ENCODE data around the gene FNIP1. TPM values are rescaled to one million over a fixed set of nuclear protein-coding genes. Genes with fewer than 3 reads are reported as not detected.
"Not testable (repeated sequence)": the region's sequence is repeated elsewhere in the genome, so short reads cannot be mapped to it uniquely, and the experiment has no call there.

FNIP1 gene
- total and polyA plus RNA-seq, 2 experiments from 2014 or later, result 8.2 to 27.9 TPM

DNA sequence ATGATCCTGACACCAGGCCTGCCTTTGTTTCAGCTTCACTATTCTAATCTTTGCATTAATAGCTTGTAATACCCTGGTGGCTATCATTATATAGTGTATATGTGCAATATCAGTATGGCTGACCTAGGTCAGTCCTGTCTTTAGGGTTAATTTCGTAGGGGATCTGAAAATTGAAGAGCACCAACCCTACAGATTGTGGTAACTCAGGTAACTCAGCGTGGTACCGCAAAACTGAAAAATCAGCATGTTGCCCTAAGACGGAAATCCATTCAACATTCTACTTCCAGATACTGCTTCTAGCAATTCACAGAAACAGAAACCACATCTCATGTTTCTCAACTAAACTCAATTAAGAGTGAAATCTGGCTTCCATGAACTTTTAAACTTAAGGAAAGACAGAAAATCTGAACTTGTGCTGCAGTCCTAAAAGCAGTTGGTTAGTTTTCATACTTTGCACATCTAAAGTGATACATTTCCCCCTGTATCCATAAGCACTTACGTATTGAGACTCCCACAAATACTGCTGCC, 78.3 kb downstream of the FNIP1 start (continued):
- TF ChIP-seq, protein P1, sequence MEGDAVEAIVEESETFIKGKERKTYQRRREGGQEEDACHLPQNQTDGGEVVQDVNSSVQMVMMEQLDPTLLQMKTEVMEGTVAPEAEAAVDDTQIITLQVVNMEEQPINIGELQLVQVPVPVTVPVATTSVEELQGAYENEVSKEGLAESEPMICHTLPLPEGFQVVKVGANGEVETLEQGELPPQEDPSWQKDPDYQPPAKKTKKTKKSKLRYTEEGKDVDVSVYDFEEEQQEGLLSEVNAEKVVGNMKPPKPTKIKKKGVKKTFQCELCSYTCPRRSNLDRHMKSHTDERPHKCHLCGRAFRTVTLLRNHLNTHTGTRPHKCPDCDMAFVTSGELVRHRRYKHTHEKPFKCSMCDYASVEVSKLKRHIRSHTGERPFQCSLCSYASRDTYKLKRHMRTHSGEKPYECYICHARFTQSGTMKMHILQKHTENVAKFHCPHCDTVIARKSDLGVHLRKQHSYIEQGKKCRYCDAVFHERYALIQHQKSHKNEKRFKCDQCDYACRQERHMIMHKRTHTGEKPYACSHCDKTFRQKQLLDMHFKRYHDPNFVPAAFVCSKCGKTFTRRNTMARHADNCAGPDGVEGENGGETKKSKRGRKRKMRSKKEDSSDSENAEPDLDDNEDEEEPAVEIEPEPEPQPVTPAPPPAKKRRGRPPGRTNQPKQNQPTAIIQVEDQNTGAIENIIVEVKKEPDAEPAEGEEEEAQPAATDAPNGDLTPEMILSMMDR (conservative IDR thresholded peaks at IDR 0.05; ENCODE audit: low read depth in 2 of 2), result no peak
- TF ChIP-seq ZNF114 (CRISPR knock-in tag; IDR thresholded peaks at IDR 0.05) (no peak), POLR2AphosphoS5 (IDR thresholded peaks at IDR 0.05; ENCODE audit: low read depth) (no peak), EZH2phosphoT487 (IDR thresholded peaks at IDR 0.05; ENCODE audit: unreplicated experiment) (no peak), CREB1 (CRISPR knock-in tag; IDR thresholded peaks at IDR 0.05; ENCODE audit: low read depth) (no peak)
- TF ChIP-seq, protein P2, sequence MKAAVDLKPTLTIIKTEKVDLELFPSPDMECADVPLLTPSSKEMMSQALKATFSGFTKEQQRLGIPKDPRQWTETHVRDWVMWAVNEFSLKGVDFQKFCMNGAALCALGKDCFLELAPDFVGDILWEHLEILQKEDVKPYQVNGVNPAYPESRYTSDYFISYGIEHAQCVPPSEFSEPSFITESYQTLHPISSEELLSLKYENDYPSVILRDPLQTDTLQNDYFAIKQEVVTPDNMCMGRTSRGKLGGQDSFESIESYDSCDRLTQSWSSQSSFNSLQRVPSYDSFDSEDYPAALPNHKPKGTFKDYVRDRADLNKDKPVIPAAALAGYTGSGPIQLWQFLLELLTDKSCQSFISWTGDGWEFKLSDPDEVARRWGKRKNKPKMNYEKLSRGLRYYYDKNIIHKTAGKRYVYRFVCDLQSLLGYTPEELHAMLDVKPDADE (IDR thresholded peaks at IDR 0.05), result no peak

DNA sequence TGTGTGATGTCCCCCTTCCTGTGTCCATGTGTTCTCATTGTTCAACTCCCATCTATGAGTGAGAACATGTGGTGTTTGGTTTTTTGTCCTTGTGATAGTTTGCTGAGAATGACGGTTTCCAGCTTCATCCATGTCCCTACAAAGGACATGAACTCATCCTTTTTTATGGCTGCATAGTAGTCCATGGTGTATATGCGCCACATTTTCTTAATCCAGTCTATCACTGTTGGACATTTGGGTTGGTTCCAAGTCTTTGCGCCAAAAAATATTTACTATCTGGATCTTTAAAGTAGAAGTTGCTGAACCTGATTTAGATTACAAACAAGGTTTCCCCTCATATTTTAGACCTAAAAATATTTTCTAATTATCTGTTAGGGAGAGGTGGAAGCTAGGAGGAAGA, 79.7 kb downstream of the FNIP1 start:
- not testable (repeated sequence) for H3F3A ChIP-seq (replicated peaks; ENCODE audit: low read depth); DNase-seq (ENCODE audit: low spot score); H3K9me2 ChIP-seq (ENCODE audit: insufficient read depth); H3K27ac ChIP-seq (ENCODE audit: low read depth); H4K20me1 ChIP-seq (replicated peaks; ENCODE audit: insufficient read depth); H3K36me3 ChIP-seq (ENCODE audit: insufficient read depth); H3K27ac Mint-ChIP-seq; H3K27me3 ChIP-seq (ENCODE audit: insufficient read depth); H3K4me3 Mint-ChIP-seq; H3K4me1 Mint-ChIP-seq; H3K4me3 ChIP-seq; H3K4me1 ChIP-seq (ENCODE audit: insufficient read depth); H3K4me2 ChIP-seq; ATAC-seq; H3K9me3 Mint-ChIP-seq; H3K27me3 Mint-ChIP-seq (ENCODE audit: insufficient read depth, low read depth, poor library complexity); H2AFZ ChIP-seq; H3K79me2 ChIP-seq (replicated peaks; ENCODE audit: insufficient read depth)
- H3K36me3 Mint-ChIP-seq (ENCODE audit: low read depth), result peaks cover 11% of the 10 kb centered on the region; the same call in 2 of the 3 replicates

DNA sequence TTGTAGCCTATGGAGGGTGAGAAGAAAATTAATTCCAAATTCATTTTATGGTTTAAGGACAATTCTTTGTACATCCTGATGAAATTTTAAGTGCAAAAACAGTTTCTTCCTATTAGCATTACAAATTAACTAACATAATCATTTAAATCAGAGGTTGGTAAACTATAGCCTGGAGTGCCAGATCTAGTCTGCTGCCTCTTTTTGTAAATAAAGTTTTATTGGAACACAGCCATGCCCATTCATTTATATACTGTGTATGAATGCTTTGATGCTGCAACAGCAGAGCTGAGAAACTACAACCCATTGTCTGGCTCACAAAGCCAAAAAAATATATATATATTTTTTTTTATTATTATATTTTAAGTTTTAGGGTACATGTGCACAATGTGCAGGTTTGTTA, 80.2 kb downstream of the FNIP1 start:
- Histone ChIP-seq H2AFZ (no peak overlapping the region), H3K27ac (ENCODE audit: low read depth) (no peak overlapping the region), H3K4me3 (no peak overlapping the region), H3K27me3 (ENCODE audit: insufficient read depth) (no peaks in the 10 kb centered on the region), H3K79me2 (replicated peaks; ENCODE audit: insufficient read depth) (no peaks in the 10 kb centered on the region), H3K4me1 (ENCODE audit: insufficient read depth) (no peaks in the 10 kb centered on the region), H3F3A (replicated peaks; ENCODE audit: low read depth) (no peaks in the 10 kb centered on the region), H3K4me2 (no peak overlapping the region), H3K36me3 (ENCODE audit: insufficient read depth) (no peaks in the 10 kb centered on the region), H4K20me1 (replicated peaks; ENCODE audit: insufficient read depth) (no peaks in the 10 kb centered on the region; the same call in 1 of the 2 replicates), H3K9me2 (ENCODE audit: insufficient read depth) (no peaks in the 10 kb centered on the region)
- H3K9me3 Mint-ChIP-seq, result no peaks in the 10 kb centered on the region; the same call in 2 of the 3 replicates
- DNase-seq (ENCODE audit: low spot score), result no peak
- no peaks in the 10 kb centered on the region for H3K27me3 Mint-ChIP-seq (ENCODE audit: insufficient read depth, low read depth, poor library complexity)
- no peak for TF ChIP-seq CREB1 (CRISPR knock-in tag; IDR thresholded peaks at IDR 0.05; ENCODE audit: low read depth)
- TF ChIP-seq, protein P2 (IDR thresholded peaks at IDR 0.05), result no peak
- H3K4me3 Mint-ChIP-seq, result no peak overlapping the region
- ATAC-seq, result no peak
- H3K27ac Mint-ChIP-seq, result no peak overlapping the region
- no peaks in the 10 kb centered on the region for H3K4me1 Mint-ChIP-seq
- peaks cover 11% of the 10 kb centered on the region; the same call in 2 of the 3 replicates for H3K36me3 Mint-ChIP-seq (ENCODE audit: low read depth)

Data from GM23338 (cell line).